DOHH2 (cell line): ENCODE data around the gene RRM2.

Experiments used
- CTCF ChIP-seq: fragments of 200-600 bp; sonication (generic); IDR thresholded peaks from one replicate; pipeline ENCODE4 v1.5.1; 2014; ENCODE audit warnings: antibody characterized with exemption, mild to moderate bottlenecking, low read depth, low read length; ENCODE audit not compliant: poor library complexity, severe bottlenecking
- EZH2phosphoT487 ChIP-seq: fragments of 200-600 bp; sonication (generic); IDR thresholded peaks from 2 replicates; pipeline ENCODE4 v1.6.1; 2017; ENCODE audit warnings: borderline replicate concordance, mild to moderate bottlenecking, antibody characterized with exemption, low read length, moderate library complexity, mixed read lengths

GRCh38 chr2:10170256-10170655, 47.7 kb downstream of the RRM2 start:
- no peak for TF ChIP-seq CTCF
- no peak for TF ChIP-seq EZH2phosphoT487
